ENCODE results near the gene PIAS1.
"Not testable (repeated sequence)": the region's sequence is repeated elsewhere in the genome, so short reads cannot be mapped to it uniquely, and the experiment has no call there.

PIAS1 gene

GRCh38 chr15:68034719-68035293 is 19.3 kb upstream of the PIAS1 start:
- no peak for DNase-seq

- no peak for DNase-seq
Measured at GRCh38 chr15:68038246-68038645, 15.9 kb upstream of the PIAS1 start.

- no peak for DNase-seq
Measured at GRCh38 chr15:68040144-68040543, 14.0 kb upstream of the PIAS1 start.

GRCh38 chr15:68042156-68042854 is 11.8 kb upstream of the PIAS1 start:
- no peak for DNase-seq

- DNase-seq, result no peak
Measured at GRCh38 chr15:68042855-68043222, 11.3 kb upstream of the PIAS1 start.

GRCh38 chr15:68045289-68046265 is 8.5 kb upstream of the PIAS1 start:
- no peak for DNase-seq

GRCh38 chr15:68047826-68048225 is 6.3 kb upstream of the PIAS1 start:
- no peak for DNase-seq

GRCh38 chr15:68051109-68051508 is 3.0 kb upstream of the PIAS1 start:
- no peak for DNase-seq

GRCh38 chr15:68051907-68052306 is 2.2 kb upstream of the PIAS1 start:
- DNase-seq, result no peak

GRCh38 chr15:68052431-68052830 is 1.7 kb upstream of the PIAS1 start:
- DNase-seq, result no peak

- DNase-seq, result no peak
Measured at GRCh38 chr15:68053001-68053400, 1.1 kb upstream of the PIAS1 start.

- DNase-seq, result no peak
Measured at GRCh38 chr15:68054628-68055223, 611 bp downstream of the PIAS1 start.

- no peak for DNase-seq
Measured at GRCh38 chr15:68055224-68055705, 1.1 kb downstream of the PIAS1 start.

GRCh38 chr15:68056097-68056865 is 2.2 kb downstream of the PIAS1 start:
- no peak for DNase-seq

- DNase-seq, result no peak
Measured at GRCh38 chr15:68057034-68057433, 2.9 kb downstream of the PIAS1 start.

- DNase-seq, result no peak
Measured at GRCh38 chr15:68057758-68058157, 3.6 kb downstream of the PIAS1 start.

GRCh38 chr15:68058970-68059369 is 4.9 kb downstream of the PIAS1 start:
- not testable (repeated sequence) for DNase-seq

- no peak for DNase-seq
Measured at GRCh38 chr15:68059630-68060029, 5.5 kb downstream of the PIAS1 start.

- DNase-seq, result no peak
Measured at GRCh38 chr15:68061171-68061570, 7.1 kb downstream of the PIAS1 start.

GRCh38 chr15:68061602-68062001 is 7.5 kb downstream of the PIAS1 start:
- DNase-seq, result no peak

GRCh38 chr15:68062214-68062613 is 8.1 kb downstream of the PIAS1 start:
- DNase-seq, result no peak

GRCh38 chr15:68062946-68063465 is 8.9 kb downstream of the PIAS1 start:
- no peak for DNase-seq
